Parathyroid adenoma (tissue), 2 donors: ENCODE results near the gene ZXDC.

ENCODE experiments used
- H2AFZ ChIP-seq: fragments of 300-600 bp; sonication (generic); one replicate; pipeline ENCODE4 v1.7.0; 2017; ENCODE audit warnings: antibody characterized with exemption, mild to moderate bottlenecking
- H3K27ac ChIP-seq: fragments of 300-600 bp; sonication (generic); one replicate; pipeline ENCODE4 v1.7.0; 2017
- H3K27me3 ChIP-seq: fragments of 300-600 bp; sonication (generic); one replicate; pipeline ENCODE4 v1.7.0; 2017; ENCODE audit warnings: low read length; ENCODE audit not compliant: control insufficient read depth, insufficient read depth
- H3K36me3 ChIP-seq: fragments of 300-600 bp; sonication (generic); one replicate; pipeline ENCODE4 v1.7.0; 2017; ENCODE audit warnings: low read length; ENCODE audit not compliant: control insufficient read depth, insufficient read depth
- H3K4me1 ChIP-seq: fragments of 300-600 bp; sonication (generic); one replicate; pipeline ENCODE4 v1.7.0; 2017; ENCODE audit warnings: control low read depth
- H3K4me2 ChIP-seq: fragments of 300-600 bp; sonication (generic); one replicate; pipeline ENCODE4 v1.7.0; 2017; ENCODE audit warnings: low read length
- H3K4me3 ChIP-seq: fragments of 300-600 bp; sonication (generic); one replicate; pipeline ENCODE4 v1.7.0; 2017; ENCODE audit warnings: low read depth, low read length
- H3K79me2 ChIP-seq: fragments of 300-600 bp; sonication (generic); one replicate; pipeline ENCODE4 v1.7.0; 2017; ENCODE audit warnings: control low read depth
- H3K9ac ChIP-seq: fragments of 300-600 bp; sonication (generic); one replicate; pipeline ENCODE4 v1.7.0; 2017; ENCODE audit warnings: mild to moderate bottlenecking
- H3K9me3 ChIP-seq: fragments of 300-600 bp; sonication (generic); one replicate; pipeline ENCODE4 v1.7.0; 2017; ENCODE audit warnings: low read length; ENCODE audit not compliant: control insufficient read depth
- TF ChIP-seq, protein P1 (sequence below): fragments of 300-600 bp; sonication (generic); IDR thresholded peaks from one replicate; pipeline ENCODE4 v1.7.0; 2017; ENCODE audit warnings: antibody characterized with exemption, mild to moderate bottlenecking
- donor health status: primary hyperparathyroidism.

Gene ZXDC

DNA sequence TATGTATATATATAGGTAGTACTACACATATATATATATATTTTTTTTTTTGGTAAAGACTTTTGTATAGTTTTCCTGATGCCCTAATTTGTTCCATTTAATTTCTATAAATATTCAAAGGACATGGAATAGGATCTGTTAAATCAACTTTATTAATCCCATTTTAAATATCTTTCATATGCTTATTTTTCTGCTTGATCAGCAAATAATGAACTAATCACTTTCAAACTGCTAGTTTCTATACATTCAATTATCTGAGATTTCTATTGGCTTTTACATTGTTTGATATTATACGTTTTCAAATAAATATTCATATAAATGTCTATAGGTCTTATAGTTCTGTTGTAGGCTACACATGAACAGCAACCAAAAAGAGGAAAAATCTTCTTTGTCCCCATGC lies 21.7 kb downstream of the ZXDC start:
- no peak overlapping the region for H3K4me3 ChIP-seq
- peaks cover 6% of the 10 kb centered on the region for H3K79me2 ChIP-seq
- H3K27ac ChIP-seq = no peak overlapping the region
- no peaks in the 10 kb centered on the region for H3K27me3 ChIP-seq
- H2AFZ ChIP-seq = no peak overlapping the region
- no peaks in the 10 kb centered on the region for H3K9me3 ChIP-seq
- H3K4me2 ChIP-seq = no peak overlapping the region
- TF ChIP-seq, protein P1, sequence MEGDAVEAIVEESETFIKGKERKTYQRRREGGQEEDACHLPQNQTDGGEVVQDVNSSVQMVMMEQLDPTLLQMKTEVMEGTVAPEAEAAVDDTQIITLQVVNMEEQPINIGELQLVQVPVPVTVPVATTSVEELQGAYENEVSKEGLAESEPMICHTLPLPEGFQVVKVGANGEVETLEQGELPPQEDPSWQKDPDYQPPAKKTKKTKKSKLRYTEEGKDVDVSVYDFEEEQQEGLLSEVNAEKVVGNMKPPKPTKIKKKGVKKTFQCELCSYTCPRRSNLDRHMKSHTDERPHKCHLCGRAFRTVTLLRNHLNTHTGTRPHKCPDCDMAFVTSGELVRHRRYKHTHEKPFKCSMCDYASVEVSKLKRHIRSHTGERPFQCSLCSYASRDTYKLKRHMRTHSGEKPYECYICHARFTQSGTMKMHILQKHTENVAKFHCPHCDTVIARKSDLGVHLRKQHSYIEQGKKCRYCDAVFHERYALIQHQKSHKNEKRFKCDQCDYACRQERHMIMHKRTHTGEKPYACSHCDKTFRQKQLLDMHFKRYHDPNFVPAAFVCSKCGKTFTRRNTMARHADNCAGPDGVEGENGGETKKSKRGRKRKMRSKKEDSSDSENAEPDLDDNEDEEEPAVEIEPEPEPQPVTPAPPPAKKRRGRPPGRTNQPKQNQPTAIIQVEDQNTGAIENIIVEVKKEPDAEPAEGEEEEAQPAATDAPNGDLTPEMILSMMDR = no peak
- no peaks in the 10 kb centered on the region for H3K36me3 ChIP-seq
- H3K9ac ChIP-seq = no peak overlapping the region
- no peaks in the 10 kb centered on the region for H3K4me1 ChIP-seq

DNA sequence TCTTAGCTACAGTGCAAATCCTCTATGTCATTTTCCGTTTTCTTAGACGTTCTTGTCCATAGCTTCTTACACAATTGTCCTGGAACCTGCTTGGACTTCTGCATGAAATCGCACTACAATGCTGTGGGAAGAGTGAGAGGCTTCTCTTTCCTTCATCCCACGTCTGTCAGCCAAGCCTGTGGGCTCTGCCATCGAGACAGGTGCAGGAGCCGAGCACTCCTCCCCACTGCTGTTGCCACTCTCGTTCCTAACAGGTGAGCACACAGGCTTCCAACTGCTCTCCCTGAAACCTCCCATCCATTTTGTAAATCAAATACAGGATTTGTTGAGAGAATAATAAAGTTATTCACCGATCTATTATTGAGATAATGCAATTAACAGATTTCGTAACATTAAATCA lies 23.5 kb downstream of the ZXDC start:
- no peaks in the 10 kb centered on the region for H3K27me3 ChIP-seq
- no peak overlapping the region for H3K9ac ChIP-seq
- H3K36me3 ChIP-seq = no peaks in the 10 kb centered on the region
- no peaks in the 10 kb centered on the region for H3K4me1 ChIP-seq
- H2AFZ ChIP-seq = no peak overlapping the region
- H3K79me2 ChIP-seq = peaks cover 3% of the 10 kb centered on the region
- TF ChIP-seq, protein P1 = no peak
- no peak overlapping the region for H3K27ac ChIP-seq
- no peaks in the 10 kb centered on the region for H3K9me3 ChIP-seq
- H3K4me3 ChIP-seq = no peak overlapping the region
- H3K4me2 ChIP-seq = no peak overlapping the region

DNA sequence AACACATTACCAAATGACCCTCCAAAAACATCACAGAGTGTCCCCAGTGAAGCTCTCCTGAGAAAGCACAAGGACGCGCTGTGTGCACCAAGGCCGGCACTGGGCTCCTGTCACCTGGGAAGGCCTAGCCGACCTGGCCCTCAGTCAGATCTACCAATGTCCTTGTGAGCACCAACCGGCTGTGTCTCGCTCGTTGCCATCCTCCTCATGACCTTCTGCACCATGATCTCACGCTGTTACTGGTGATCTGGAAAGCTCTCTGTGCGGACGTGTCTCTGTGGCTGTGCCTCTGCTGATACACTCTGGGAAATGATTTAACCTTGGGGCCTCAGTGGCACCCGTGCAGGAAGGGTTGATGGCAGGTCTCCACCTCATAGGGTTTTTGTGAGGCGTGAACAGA lies 24.2 kb downstream of the ZXDC start:
- no peak overlapping the region for H3K4me2 ChIP-seq
- no peaks in the 10 kb centered on the region for H3K4me1 ChIP-seq
- no peak overlapping the region for H3K9ac ChIP-seq
- no peaks in the 10 kb centered on the region for H3K36me3 ChIP-seq
- peaks cover 3% of the 10 kb centered on the region for H3K79me2 ChIP-seq
- no peaks in the 10 kb centered on the region for H3K9me3 ChIP-seq
- no peaks in the 10 kb centered on the region for H3K27me3 ChIP-seq
- H3K27ac ChIP-seq = no peak overlapping the region
- no peak overlapping the region for H2AFZ ChIP-seq
- TF ChIP-seq, protein P1 = no peak
- H3K4me3 ChIP-seq = no peak overlapping the region

DNA sequence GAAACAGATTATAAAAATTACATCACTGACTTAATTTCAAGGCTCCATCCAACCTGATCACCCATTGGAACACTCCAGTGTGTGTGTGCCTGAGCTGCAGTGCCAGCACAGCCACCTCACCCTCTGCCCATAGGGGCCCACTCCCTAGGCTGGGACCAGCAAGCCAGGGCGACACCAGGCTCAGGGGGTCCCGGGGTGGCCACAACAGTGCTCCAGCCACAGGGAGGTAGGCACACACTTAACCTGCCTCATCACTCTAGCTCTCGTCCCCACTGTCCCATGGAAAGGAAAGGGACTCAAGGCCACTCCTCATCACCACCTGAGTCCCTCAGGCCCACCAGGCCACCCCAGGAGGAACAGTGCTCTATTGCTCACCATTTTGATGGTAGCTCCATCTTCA lies 24.9 kb downstream of the ZXDC start:
- Histone ChIP-seq H3K4me2 (no peak overlapping the region), H3K9me3 (no peaks in the 10 kb centered on the region), H3K27ac (no peak overlapping the region), H3K36me3 (no peaks in the 10 kb centered on the region), H3K79me2 (no peaks in the 10 kb centered on the region), H3K4me3 (no peak overlapping the region), H3K27me3 (no peaks in the 10 kb centered on the region), H3K9ac (no peak overlapping the region), H3K4me1 (no peaks in the 10 kb centered on the region), H2AFZ (no peak overlapping the region)
- TF ChIP-seq, protein P1 = no peak

DNA sequence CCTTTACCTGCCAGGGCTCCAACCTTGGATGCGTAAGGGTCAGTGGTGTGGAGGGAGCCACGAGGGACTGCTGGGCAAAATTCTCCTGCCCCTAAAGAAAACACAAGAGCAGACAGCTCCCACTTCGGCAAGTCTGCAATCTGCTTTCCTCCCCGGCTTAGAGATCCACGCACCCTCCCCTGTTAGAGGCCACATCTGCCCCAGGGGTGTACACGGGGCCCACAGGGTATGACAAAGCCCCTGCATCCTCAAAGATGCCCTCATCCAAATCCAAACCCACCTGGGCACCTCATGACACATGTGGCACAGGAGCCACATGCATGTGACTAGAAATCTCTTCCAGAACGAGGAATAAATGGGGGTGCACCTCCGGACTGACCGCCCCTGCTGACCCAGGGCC lies 25.5 kb downstream of the ZXDC start:
- no peak overlapping the region for H3K4me2 ChIP-seq
- H3K9ac ChIP-seq = no peak overlapping the region
- no peaks in the 10 kb centered on the region for H3K79me2 ChIP-seq
- H3K27me3 ChIP-seq = no peaks in the 10 kb centered on the region
- H3K4me1 ChIP-seq = no peaks in the 10 kb centered on the region
- H3K9me3 ChIP-seq = no peaks in the 10 kb centered on the region
- TF ChIP-seq, protein P1 = no peak
- no peak overlapping the region for H3K27ac ChIP-seq
- no peak overlapping the region for H3K4me3 ChIP-seq
- no peaks in the 10 kb centered on the region for H3K36me3 ChIP-seq
- H2AFZ ChIP-seq = no peak overlapping the region
